K562 (cell line): Measurements from ENCODE around the gene AAGAB.

Experiments
- ADNP ChIP-seq: fragments of 200-800 bp; sonication (Bioruptor generic); IDR thresholded peaks from 2 replicates; pipeline ENCODE4 v1.6.1; 2016; ENCODE audit warnings: missing genetic modification characterization, missing compliant biosample characterization
- CHD2 ChIP-seq: IDR thresholded peaks from 2 replicates; pipeline ENCODE4 v1.6.1; 2011; ENCODE audit warnings: low read depth, low read length
- FOS ChIP-seq: IDR thresholded peaks from 3 replicates; pipeline ENCODE4 v1.6.1; 2011; ENCODE audit not compliant: insufficient read length; ENCODE audit errors: extremely low read depth
- HBP1 ChIP-seq: fragments of 450-650 bp; formaldehyde crosslinking; IDR thresholded peaks from 2 replicates; pipeline ENCODE4 v1.4.0; 2022; ENCODE audit warnings: missing genetic modification characterization
- HMGN3 ChIP-seq: IDR thresholded peaks from 2 replicates; pipeline ENCODE4 v1.6.1; 2011; ENCODE audit warnings: borderline replicate concordance, low read depth, mild to moderate bottlenecking, mixed read lengths, low read length; ENCODE audit not compliant: insufficient read length; ENCODE audit errors: extremely low read depth
- JUN ChIP-seq, 2 experiments: sonication (generic) in 1 of 2; formaldehyde crosslinking in 1 of 2; IDR thresholded peaks; 2 replicates each; pipeline versions ENCODE4 v1.6.1 to v1.8.0; 2012 to 2022; ENCODE audit warnings: borderline replicate concordance in 2 of 2, mild to moderate bottlenecking in 2 of 2, improper control_type of control experiment in 1 of 2, low read depth in 1 of 2, low read length in 1 of 2, missing genetic modification reagents in 1 of 2
- REST ChIP-seq, 2 experiments: fragments of 450-650 bp; formaldehyde crosslinking in 1 of 2; IDR thresholded peaks; 2 replicates each; pipeline versions ENCODE4 v1.4.0 to v1.6.1; 2014 to 2020; ENCODE audit warnings: mild to moderate bottlenecking in 2 of 2, borderline replicate concordance in 1 of 2, low read depth in 1 of 2
- RNF219 ChIP-seq: fragments of 250-450 bp; sonication (Bioruptor Pico); IDR thresholded peaks from 2 replicates; pipeline ENCODE4 v1.5.0; 2022; ENCODE audit warnings: mild to moderate bottlenecking
- ZNF174 ChIP-seq: fragments of 250-450 bp; sonication (Bioruptor Pico); IDR thresholded peaks from 2 replicates; pipeline ENCODE4 v1.4.0; 2020; ENCODE audit warnings: mild to moderate bottlenecking
- ZNF609 ChIP-seq: sonication (generic); formaldehyde crosslinking; IDR thresholded peaks from 2 replicates; pipeline ENCODE4 v1.8.1; 2023; ENCODE audit warnings: missing genetic modification reagents, mild to moderate bottlenecking, borderline replicate concordance
- TF ChIP-seq, protein P1 (sequence below): sonication (generic); formaldehyde crosslinking; IDR thresholded peaks from 2 replicates; pipeline ENCODE4 v1.8.1; 2023; ENCODE audit warnings: mild to moderate bottlenecking, missing genetic modification reagents
- TF ChIP-seq, protein P2 (sequence below): sonication (generic); formaldehyde crosslinking; IDR thresholded peaks from 2 replicates; pipeline ENCODE4 v1.8.0; 2022; ENCODE audit warnings: mild to moderate bottlenecking, missing genetic modification reagents

GRCh38 chr15:67230504-67230903 lies 24.0 kb downstream of the AAGAB start:
- TF ChIP-seq ZNF609: no peak
- TF ChIP-seq, protein P1, sequence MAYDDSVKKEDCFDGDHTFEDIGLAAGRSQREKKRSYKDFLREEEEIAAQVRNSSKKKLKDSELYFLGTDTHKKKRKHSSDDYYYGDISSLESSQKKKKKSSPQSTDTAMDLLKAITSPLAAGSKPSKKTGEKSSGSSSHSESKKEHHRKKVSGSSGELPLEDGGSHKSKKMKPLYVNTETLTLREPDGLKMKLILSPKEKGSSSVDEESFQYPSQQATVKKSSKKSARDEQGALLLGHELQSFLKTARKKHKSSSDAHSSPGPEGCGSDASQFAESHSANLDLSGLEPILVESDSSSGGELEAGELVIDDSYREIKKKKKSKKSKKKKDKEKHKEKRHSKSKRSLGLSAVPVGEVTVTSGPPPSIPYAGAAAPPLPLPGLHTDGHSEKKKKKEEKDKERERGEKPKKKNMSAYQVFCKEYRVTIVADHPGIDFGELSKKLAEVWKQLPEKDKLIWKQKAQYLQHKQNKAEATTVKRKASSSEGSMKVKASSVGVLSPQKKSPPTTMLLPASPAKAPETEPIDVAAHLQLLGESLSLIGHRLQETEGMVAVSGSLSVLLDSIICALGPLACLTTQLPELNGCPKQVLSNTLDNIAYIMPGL (CRISPR knock-in tag): no peak
- no peak for TF ChIP-seq REST (IDR thresholded peaks at IDR 0.05; ENCODE audit: borderline replicate concordance)
- no peak for TF ChIP-seq REST (CRISPR knock-in tag; IDR thresholded peaks at IDR 0.05; ENCODE audit: low read depth)
- TF ChIP-seq HMGN3: no peak
- no peak for TF ChIP-seq HBP1 (CRISPR knock-in tag)
- TF ChIP-seq ADNP (tag): no peak
- no peak for TF ChIP-seq RNF219 (CRISPR knock-in tag)
- TF ChIP-seq CHD2: no peak
- TF ChIP-seq, protein P2, sequence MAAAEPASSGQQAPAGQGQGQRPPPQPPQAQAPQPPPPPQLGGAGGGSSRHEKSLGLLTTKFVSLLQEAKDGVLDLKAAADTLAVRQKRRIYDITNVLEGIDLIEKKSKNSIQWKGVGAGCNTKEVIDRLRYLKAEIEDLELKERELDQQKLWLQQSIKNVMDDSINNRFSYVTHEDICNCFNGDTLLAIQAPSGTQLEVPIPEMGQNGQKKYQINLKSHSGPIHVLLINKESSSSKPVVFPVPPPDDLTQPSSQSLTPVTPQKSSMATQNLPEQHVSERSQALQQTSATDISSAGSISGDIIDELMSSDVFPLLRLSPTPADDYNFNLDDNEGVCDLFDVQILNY (CRISPR knock-in tag): no peak
- TF ChIP-seq JUN (IDR thresholded peaks at IDR 0.05; ENCODE audit: borderline replicate concordance, low read depth, low read length): no peak
- no peak for TF ChIP-seq JUN (CRISPR knock-in tag; IDR thresholded peaks at IDR 0.05; ENCODE audit: borderline replicate concordance)
- no peak for TF ChIP-seq ZNF174
- no peak for TF ChIP-seq FOS
